Measurements from ENCODE around the gene PRKAG1.
A peak's percentile ranks its signal among the peaks of the same experiment; 100 is the strongest.

PRKAG1 gene

DNA sequence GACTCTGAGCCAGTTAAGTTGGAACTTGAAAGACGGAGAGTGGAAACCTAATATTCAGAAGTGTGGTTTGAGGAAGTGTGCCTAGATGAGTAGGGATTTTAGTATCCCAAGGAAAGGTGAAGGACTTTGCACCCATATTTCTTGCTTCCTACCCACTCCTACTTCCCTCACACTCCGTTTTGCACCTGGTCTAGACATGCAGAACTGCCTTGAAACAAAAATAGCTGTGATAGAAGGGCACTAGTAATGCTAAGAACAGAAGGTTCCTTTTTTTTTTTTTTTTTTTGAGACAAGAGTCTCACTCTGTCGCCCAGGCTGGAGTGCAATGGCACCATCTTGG is 60.6 kb downstream of the PRKAG1 start:
- DNase-seq (ENCODE audit: low read depth) = no peak
- TF ChIP-seq, protein P1, sequence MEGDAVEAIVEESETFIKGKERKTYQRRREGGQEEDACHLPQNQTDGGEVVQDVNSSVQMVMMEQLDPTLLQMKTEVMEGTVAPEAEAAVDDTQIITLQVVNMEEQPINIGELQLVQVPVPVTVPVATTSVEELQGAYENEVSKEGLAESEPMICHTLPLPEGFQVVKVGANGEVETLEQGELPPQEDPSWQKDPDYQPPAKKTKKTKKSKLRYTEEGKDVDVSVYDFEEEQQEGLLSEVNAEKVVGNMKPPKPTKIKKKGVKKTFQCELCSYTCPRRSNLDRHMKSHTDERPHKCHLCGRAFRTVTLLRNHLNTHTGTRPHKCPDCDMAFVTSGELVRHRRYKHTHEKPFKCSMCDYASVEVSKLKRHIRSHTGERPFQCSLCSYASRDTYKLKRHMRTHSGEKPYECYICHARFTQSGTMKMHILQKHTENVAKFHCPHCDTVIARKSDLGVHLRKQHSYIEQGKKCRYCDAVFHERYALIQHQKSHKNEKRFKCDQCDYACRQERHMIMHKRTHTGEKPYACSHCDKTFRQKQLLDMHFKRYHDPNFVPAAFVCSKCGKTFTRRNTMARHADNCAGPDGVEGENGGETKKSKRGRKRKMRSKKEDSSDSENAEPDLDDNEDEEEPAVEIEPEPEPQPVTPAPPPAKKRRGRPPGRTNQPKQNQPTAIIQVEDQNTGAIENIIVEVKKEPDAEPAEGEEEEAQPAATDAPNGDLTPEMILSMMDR (conservative IDR thresholded peaks at IDR 0.05; ENCODE audit: control insufficient read depth, insufficient read depth, low read depth, low read length) = no peak

GRCh38 chr12:48957141-48958048 is 61.2 kb downstream of the PRKAG1 start, which contains the start of gene ARF3:
TSS of gene ARF3 (minus strand) at chr12:48957487. CDS start at chr12:48941095, 16,392 bp downstream.
- peak within 1 kb of the TSS; percentile 98 for H3K4me3 ChIP-seq (ENCODE audit: control insufficient read depth, low read depth, low read length)
- peak; percentile 83 for DNase-seq (ENCODE audit: low read depth)
- TF ChIP-seq, protein P1 (conservative IDR thresholded peaks at IDR 0.05; ENCODE audit: control insufficient read depth, insufficient read depth, low read depth, low read length) = no peak

More for the DNA sequence above, 60.6 kb downstream of the PRKAG1 start:
- peak overlapping the region; percentile 98 for H3K4me3 ChIP-seq (ENCODE audit: control insufficient read depth, low read depth, low read length)

GRCh38 chr12:48956279-48957140 is 62.1 kb downstream of the PRKAG1 start:
- peak; percentile 95 for DNase-seq (ENCODE audit: low read depth)
- H3K4me3 ChIP-seq (ENCODE audit: control insufficient read depth, low read depth, low read length) = peak overlapping the region; percentile 98

GRCh38 chr12:48954841-48955501 is 63.6 kb downstream of the PRKAG1 start:
- TF ChIP-seq, protein P1 (conservative IDR thresholded peaks at IDR 0.05; ENCODE audit: control insufficient read depth, insufficient read depth, low read depth, low read length) = no peak
- no peak overlapping the region for H3K4me3 ChIP-seq (ENCODE audit: control insufficient read depth, low read depth, low read length)
- DNase-seq (ENCODE audit: low read depth) = no peak

More at GRCh38 chr12:48956279-48957140, 62.1 kb downstream of the PRKAG1 start:
- TF ChIP-seq, protein P1 (conservative IDR thresholded peaks at IDR 0.05; ENCODE audit: control insufficient read depth, insufficient read depth, low read depth, low read length) = no peak

- DNase-seq (ENCODE audit: low read depth) = no peak
- TF ChIP-seq, protein P1 (conservative IDR thresholded peaks at IDR 0.05; ENCODE audit: control insufficient read depth, insufficient read depth, low read depth, low read length) = no peak
- H3K4me3 ChIP-seq (ENCODE audit: control insufficient read depth, low read depth, low read length) = no peak overlapping the region
Measured at GRCh38 chr12:48954061-48954460, 64.5 kb downstream of the PRKAG1 start.

DNA sequence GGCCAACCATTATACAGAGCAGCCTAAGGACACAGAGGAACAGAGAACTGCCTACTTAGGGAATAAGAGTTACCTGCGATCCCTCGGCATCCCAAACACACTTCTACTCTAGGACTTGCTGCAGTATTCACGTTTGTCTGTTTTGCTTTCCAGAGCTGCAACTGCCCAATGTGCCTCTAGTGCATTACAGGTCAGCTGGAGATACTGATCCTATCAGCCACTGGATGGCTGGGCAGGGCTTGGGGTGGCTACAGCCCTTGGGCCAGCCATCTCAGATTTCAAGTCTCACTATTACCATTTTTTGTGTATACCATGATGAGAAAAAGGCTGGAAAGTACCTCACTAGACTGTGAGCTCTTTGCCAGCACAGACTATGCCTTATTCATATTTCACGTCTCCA is 65.9 kb downstream of the PRKAG1 start:
- DNase-seq (ENCODE audit: low read depth) = no peak
- no peak overlapping the region for H3K4me3 ChIP-seq (ENCODE audit: control insufficient read depth, low read depth, low read length)
- TF ChIP-seq, protein P1 (conservative IDR thresholded peaks at IDR 0.05; ENCODE audit: control insufficient read depth, insufficient read depth, low read depth, low read length) = no peak
